ENCODE measurements around the gene MATN4.

DNA sequence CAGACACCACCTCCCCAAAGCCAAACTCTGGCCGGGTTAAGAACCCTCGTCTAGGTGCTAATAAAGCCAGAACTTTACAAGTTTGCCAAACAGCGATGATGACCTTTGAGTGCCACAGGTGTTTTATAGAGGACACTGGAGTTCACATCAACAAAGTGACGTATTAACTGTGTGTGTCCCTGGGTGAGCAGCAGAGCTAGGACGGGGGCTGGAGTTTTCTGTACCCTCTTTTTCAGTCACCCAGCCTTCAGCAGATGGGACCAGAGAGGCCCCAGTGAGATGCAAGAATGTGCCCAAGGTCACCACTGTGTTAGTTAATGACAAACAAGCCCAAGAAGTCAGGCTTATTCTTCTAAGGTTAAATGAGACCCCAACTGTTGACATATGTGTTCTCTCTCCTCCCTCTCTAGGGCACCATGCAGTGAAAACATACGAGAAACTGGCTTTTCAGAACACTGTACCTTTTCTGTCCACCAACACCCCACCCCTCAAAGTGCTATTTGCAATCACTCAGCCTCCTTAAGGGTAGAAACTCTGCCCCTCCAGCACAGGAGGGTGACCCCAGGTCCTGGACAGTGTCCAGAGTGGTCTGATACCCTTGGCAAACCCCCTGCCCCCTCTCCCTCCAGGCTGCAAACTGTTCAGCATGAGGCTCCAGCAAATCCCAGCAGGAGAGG, 34.9 kb upstream of the MATN4 start:
- TF ChIP-seq, protein P1, sequence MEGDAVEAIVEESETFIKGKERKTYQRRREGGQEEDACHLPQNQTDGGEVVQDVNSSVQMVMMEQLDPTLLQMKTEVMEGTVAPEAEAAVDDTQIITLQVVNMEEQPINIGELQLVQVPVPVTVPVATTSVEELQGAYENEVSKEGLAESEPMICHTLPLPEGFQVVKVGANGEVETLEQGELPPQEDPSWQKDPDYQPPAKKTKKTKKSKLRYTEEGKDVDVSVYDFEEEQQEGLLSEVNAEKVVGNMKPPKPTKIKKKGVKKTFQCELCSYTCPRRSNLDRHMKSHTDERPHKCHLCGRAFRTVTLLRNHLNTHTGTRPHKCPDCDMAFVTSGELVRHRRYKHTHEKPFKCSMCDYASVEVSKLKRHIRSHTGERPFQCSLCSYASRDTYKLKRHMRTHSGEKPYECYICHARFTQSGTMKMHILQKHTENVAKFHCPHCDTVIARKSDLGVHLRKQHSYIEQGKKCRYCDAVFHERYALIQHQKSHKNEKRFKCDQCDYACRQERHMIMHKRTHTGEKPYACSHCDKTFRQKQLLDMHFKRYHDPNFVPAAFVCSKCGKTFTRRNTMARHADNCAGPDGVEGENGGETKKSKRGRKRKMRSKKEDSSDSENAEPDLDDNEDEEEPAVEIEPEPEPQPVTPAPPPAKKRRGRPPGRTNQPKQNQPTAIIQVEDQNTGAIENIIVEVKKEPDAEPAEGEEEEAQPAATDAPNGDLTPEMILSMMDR (IDR thresholded peaks at IDR 0.05) = no peak
- no peak for TF ChIP-seq EZH2 (IDR thresholded peaks at IDR 0.05; ENCODE audit: borderline replicate concordance, insufficient read depth, low read depth, low read length, poor library complexity, severe bottlenecking)
